Cardiac muscle cell (in vitro differentiated cells and primary cell): Measurements from ENCODE around the gene PCDH15. TPM values are rescaled to one million over a fixed set of nuclear protein-coding genes. Genes with fewer than 3 reads are reported as not detected.
A peak's percentile ranks its signal among the peaks of the same experiment; 100 is the strongest.

ENCODE experiments used
- DNase-seq, 2 donors: peaks; one replicate each; pipeline versions ENCODE4 v3.0.0 to v3.0.0-alpha.2; 2010 to 2017; ENCODE audit warnings: low read depth in 1 of 2, low spot score in 1 of 2
- H3K27ac ChIP-seq: fragments of 200-600 bp; sonication (generic); 2 replicates; pipeline ENCODE4 v1.5.1; 2016
- H3K27me3 ChIP-seq: fragments of 200-600 bp; sonication (generic); 2 replicates; pipeline ENCODE4 v1.6.0; 2016; ENCODE audit warnings: control low read depth
- H3K36me3 ChIP-seq: fragments of 200-600 bp; sonication (generic); 2 replicates; pipeline ENCODE4 v1.5.1; 2016; ENCODE audit warnings: control low read depth
- H3K4me1 ChIP-seq: fragments of 200-600 bp; sonication (generic); 2 replicates; pipeline ENCODE4 v1.8.1; 2017; ENCODE audit warnings: low read depth, mild to moderate bottlenecking, mixed run types
- H3K4me3 ChIP-seq: fragments of 200-600 bp; sonication (generic); 2 replicates; pipeline ENCODE4 v1.5.1; 2016; ENCODE audit warnings: mild to moderate bottlenecking
- H3K9me3 ChIP-seq: fragments of 200-600 bp; sonication (generic); 2 replicates; pipeline ENCODE4 v1.5.1; 2017; ENCODE audit warnings: low read depth, mild to moderate bottlenecking, control low read depth
- polyA plus RNA-seq: library from polyadenylated mRNA; unstranded; fragments of >200 nt; fragmentation: Nextera tagmentation; extraction: Ambion mirVana; gene quantifications from 2 replicates; pipeline ENCODE4 v1.2.1, GENCODE V29; 2016
- total RNA-seq: library from RNA; depleted of rRNA; stranded (reverse); fragments of >200 nt; gene quantifications from 2 replicates; pipeline ENCODE4 v1.2.3, GENCODE V29; 2016
- TF ChIP-seq, protein P1 (sequence below): IDR thresholded peaks from 2 replicates; pipeline ENCODE4 v1.5.1; 2012; ENCODE audit warnings: low read depth, mild to moderate bottlenecking, low read length

Gene PCDH15
- total and polyA plus RNA-seq, 2 experiments from 2014 or later = 0.30 TPM; not detected in 1

DNA sequence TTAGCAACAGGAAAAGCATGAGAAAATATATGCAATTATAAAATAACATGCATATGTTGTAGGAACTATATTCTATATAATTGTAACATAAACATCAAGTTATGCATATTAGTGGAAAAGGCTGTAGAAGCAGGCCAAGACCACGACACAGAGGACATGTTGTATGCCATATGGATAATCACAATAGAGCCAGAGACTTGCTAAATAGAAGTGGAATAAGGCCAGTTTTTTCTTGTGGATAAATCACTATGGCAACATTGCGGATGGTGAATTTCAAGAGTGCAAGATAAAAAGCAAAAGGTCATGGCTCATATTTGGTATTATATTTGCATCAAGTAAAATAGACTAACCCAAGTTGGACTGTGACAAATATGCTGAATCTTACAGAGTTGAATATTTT, 93.0 kb downstream of the PCDH15 start:
- Histone ChIP-seq H3K9me3 (no peaks in the 10 kb centered on the region), H3K4me1 (no peaks in the 10 kb centered on the region), H3K27ac (no peak overlapping the region), H3K4me3 (no peak overlapping the region), H3K27me3 (no peaks in the 10 kb centered on the region), H3K36me3 (no peaks in the 10 kb centered on the region)
- TF ChIP-seq, protein P1, sequence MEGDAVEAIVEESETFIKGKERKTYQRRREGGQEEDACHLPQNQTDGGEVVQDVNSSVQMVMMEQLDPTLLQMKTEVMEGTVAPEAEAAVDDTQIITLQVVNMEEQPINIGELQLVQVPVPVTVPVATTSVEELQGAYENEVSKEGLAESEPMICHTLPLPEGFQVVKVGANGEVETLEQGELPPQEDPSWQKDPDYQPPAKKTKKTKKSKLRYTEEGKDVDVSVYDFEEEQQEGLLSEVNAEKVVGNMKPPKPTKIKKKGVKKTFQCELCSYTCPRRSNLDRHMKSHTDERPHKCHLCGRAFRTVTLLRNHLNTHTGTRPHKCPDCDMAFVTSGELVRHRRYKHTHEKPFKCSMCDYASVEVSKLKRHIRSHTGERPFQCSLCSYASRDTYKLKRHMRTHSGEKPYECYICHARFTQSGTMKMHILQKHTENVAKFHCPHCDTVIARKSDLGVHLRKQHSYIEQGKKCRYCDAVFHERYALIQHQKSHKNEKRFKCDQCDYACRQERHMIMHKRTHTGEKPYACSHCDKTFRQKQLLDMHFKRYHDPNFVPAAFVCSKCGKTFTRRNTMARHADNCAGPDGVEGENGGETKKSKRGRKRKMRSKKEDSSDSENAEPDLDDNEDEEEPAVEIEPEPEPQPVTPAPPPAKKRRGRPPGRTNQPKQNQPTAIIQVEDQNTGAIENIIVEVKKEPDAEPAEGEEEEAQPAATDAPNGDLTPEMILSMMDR = no peak
- no peak for DNase-seq

DNA sequence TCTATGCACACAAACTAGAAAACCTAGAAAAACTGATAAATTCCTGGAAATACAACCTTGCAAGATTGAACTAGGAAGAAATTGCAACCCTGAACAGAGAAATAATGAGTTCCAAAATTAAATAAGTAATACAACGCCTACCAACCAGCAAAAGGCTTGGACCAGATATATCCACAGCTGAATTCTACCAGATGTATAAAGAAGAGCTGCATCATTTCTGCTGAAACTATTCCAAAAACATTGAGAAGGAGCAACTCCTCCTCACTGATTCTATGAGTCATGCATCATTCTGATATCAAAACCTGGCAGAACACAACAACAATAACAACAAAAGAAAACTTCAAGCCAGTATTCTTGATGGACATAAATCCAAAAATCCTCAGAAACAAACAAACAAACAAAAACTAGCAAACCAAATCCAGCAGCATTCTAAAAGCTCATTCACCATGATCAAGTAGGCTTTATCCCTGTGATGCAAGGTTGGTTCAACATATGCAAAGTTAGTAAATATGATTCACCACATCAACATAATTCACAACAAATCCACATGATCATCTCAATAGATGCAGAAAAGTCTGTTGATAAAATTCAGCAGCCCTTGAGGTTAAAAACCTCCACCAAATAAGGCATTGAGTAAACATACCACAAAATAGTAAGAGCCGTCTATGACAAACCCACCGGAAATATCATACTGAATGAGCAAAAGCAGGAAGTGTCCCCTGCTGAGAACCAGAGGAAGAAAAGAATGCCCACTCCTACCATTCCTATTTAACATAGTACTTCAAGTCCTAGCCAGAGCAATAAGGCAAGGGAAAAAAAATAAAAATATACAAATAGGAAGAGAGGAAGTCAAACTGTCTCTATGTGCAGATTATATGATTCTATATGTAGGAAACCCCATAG, 98.2 kb downstream of the PCDH15 start:
- no peak overlapping the region for H3K27ac ChIP-seq
- TF ChIP-seq, protein P1 = no peak
- no peak overlapping the region for H3K4me3 ChIP-seq
- no peak for DNase-seq
- no peaks in the 10 kb centered on the region for H3K27me3 ChIP-seq
- no peaks in the 10 kb centered on the region for H3K9me3 ChIP-seq
- H3K36me3 ChIP-seq = no peaks in the 10 kb centered on the region
- H3K4me1 ChIP-seq = no peaks in the 10 kb centered on the region

DNA sequence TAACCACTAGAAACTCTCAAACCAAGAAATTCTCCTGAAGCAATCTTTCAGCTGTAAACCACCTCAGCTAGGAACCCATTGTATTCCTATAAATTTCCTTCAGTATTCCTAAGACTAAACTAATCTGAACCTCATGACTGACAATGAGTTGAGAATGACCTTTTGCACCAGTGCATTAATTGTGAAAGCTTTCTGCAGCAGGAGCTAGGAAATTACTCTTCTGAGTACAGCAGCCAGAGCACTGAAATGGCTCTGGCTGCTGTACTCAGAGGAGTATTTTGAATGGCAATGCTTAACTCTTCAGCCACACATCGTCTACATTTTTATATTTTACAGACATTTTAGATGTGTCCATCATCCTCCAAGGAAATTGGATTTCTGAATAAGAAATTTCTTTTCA, 109.7 kb downstream of the PCDH15 start:
- no peaks in the 10 kb centered on the region for H3K4me1 ChIP-seq
- TF ChIP-seq, protein P1 = no peak
- DNase-seq = peak in 1 of 2 donors; percentile 3
- no peaks in the 10 kb centered on the region for H3K36me3 ChIP-seq
- no peak overlapping the region for H3K27ac ChIP-seq
- H3K4me3 ChIP-seq = no peak overlapping the region
- H3K9me3 ChIP-seq = no peaks in the 10 kb centered on the region
- H3K27me3 ChIP-seq = no peaks in the 10 kb centered on the region

DNA sequence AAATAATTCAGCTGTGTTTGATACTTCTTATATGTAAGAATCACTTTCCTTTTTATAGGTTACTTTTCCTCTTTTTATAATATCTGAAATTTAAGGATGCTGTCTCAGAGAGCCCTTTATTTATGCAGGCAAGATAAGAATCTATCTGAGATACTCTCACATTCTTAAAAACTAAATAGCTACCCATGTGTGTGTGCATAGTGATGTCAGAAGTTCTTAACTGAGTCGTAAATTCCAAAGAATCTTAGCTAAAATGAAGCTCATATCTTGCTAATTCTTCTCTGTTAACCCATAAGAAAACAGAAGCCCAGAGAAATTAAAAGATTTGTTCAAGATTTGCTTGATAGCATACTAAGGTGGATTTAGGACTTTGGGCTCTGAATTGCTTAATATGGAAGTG, 118.5 kb downstream of the PCDH15 start:
- H3K9me3 ChIP-seq = no peaks in the 10 kb centered on the region
- no peaks in the 10 kb centered on the region for H3K36me3 ChIP-seq
- no peak for DNase-seq
- H3K4me3 ChIP-seq = no peak overlapping the region
- H3K27me3 ChIP-seq = no peaks in the 10 kb centered on the region
- no peak overlapping the region for H3K27ac ChIP-seq
- H3K4me1 ChIP-seq = peaks cover 6% of the 10 kb centered on the region
- TF ChIP-seq, protein P1 = no peak

DNA sequence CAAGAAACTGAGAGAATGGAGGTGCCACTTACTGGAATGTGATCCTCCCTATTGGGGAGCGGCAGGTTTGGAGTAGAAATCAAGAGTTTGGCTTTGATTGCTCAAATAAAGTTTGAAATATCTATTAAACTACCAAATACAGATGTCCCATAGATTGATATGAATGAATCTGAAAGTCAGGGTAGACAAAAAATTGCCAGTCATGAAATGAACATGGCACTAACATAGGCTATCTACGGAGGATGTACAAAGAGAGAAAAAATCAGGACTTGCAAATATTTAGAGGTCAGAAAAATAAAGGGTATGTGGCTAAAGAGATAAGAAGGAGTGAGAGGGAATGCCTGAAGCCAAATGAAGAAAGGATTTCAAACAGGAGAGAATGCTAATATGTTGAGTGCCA, 119.9 kb downstream of the PCDH15 start:
- Histone ChIP-seq H3K27me3 (no peaks in the 10 kb centered on the region), H3K9me3 (no peaks in the 10 kb centered on the region), H3K36me3 (no peaks in the 10 kb centered on the region), H3K4me3 (no peak overlapping the region), H3K4me1 (peaks cover 6% of the 10 kb centered on the region), H3K27ac (no peak overlapping the region)
- TF ChIP-seq, protein P1 = no peak
- peak in 1 of 2 donors; percentile 2 for DNase-seq
